H1 (cell line): ENCODE results near the gene PPAT.

ENCODE experiments used
- BRCA1 ChIP-seq: IDR thresholded peaks from 2 replicates; pipeline ENCODE4 v1.6.1; 2012; ENCODE audit warnings: low read depth, low read length, improper control_type of control experiment
- CBX5 ChIP-seq: fragments of 300-800, 300-1000 bp; sonication (generic); IDR thresholded peaks from 2 replicates; pipeline ENCODE4 v1.7.1; 2016; ENCODE audit warnings: antibody characterized with exemption, low read length, low read depth
- EZH2 ChIP-seq: fragments of 200-600 bp; sonication (generic); IDR thresholded peaks from 2 replicates; pipeline ENCODE4 v1.7.1; 2012; ENCODE audit warnings: low read depth, mild to moderate bottlenecking, moderate library complexity, low read length, inconsistent platforms; ENCODE audit not compliant: severe bottlenecking
- GTF2F1 ChIP-seq: IDR thresholded peaks from 2 replicates; pipeline ENCODE4 v1.6.1; 2012; ENCODE audit warnings: low read depth, low read length, improper control_type of control experiment, borderline replicate concordance
- POLR2A ChIP-seq, 2 experiments: IDR thresholded peaks; 1 replicate in 1 of 2; 2 replicates in 1 of 2; pipeline ENCODE4 v1.6.1; 2011; ENCODE audit warnings: low read depth in 2 of 2, low read length in 2 of 2, mild to moderate bottlenecking in 2 of 2; ENCODE audit errors: control extremely low read depth in 1 of 2
- POLR2AphosphoS5 ChIP-seq: IDR thresholded peaks from 2 replicates; pipeline ENCODE4 v1.6.1; 2011; ENCODE audit warnings: low read depth, low read length
- RAD21 ChIP-seq, 2 experiments: IDR thresholded peaks in 1 of 2; conservative IDR thresholded peaks in 1 of 2; 2 replicates each; pipeline ENCODE4 v1.6.1; 2011; ENCODE audit warnings: low read depth in 2 of 2, low read length in 2 of 2, improper control_type of control experiment in 1 of 2, inconsistent platforms in 1 of 2, mild to moderate bottlenecking in 1 of 2, moderate library complexity in 1 of 2
- SIX5 ChIP-seq: IDR thresholded peaks from 2 replicates; pipeline ENCODE4 v1.6.1; 2011; ENCODE audit warnings: mild to moderate bottlenecking, low read depth, low read length
- SUZ12 ChIP-seq: fragments of 200-600 bp; sonication (generic); IDR thresholded peaks from 2 replicates; pipeline ENCODE4 v1.6.1; 2012; ENCODE audit warnings: mild to moderate bottlenecking, inconsistent platforms, low read length, moderate library complexity, mixed read lengths
- TEAD4 ChIP-seq: IDR thresholded peaks from 2 replicates; pipeline ENCODE4 v1.6.1; 2012; ENCODE audit warnings: low read depth, low read length, inconsistent platforms, mixed read lengths
- TF ChIP-seq, protein P1 (sequence below), 3 experiments: IDR thresholded peaks; 1 replicate in 2 of 3; 2 replicates in 1 of 3; pipeline versions ENCODE4 v1.5.1 to v1.6.1; 2011; ENCODE audit warnings: low read length in 3 of 3, mild to moderate bottlenecking in 3 of 3, inconsistent platforms in 2 of 3, low read depth in 1 of 3, moderate library complexity in 1 of 3; ENCODE audit not compliant: insufficient read depth in 1 of 3; ENCODE audit errors: control extremely low read depth in 1 of 3
- TF ChIP-seq, protein P2 (sequence below): IDR thresholded peaks from 2 replicates; pipeline ENCODE4 v1.6.1; 2012; ENCODE audit warnings: inconsistent platforms

DNA sequence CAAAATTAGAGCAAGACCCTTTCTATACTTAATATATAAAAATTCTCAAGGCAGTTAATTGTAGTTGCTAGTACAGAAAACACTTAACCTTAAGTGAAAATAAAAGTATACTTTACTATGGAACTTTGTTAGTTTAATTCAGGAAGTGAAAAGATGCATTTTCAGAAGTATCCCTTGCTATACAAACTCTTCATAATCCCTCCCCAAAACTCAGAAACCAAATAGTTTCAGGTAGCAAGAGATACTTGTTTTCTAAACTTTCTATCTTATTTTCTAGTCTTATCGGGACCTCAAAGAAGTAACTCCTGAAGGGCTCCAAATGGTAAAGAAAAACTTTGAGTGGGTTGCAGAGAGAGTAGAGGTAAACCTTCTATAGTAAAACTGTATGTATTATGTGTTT is 14.9 kb upstream of the PPAT start:
- TF ChIP-seq, protein P1, sequence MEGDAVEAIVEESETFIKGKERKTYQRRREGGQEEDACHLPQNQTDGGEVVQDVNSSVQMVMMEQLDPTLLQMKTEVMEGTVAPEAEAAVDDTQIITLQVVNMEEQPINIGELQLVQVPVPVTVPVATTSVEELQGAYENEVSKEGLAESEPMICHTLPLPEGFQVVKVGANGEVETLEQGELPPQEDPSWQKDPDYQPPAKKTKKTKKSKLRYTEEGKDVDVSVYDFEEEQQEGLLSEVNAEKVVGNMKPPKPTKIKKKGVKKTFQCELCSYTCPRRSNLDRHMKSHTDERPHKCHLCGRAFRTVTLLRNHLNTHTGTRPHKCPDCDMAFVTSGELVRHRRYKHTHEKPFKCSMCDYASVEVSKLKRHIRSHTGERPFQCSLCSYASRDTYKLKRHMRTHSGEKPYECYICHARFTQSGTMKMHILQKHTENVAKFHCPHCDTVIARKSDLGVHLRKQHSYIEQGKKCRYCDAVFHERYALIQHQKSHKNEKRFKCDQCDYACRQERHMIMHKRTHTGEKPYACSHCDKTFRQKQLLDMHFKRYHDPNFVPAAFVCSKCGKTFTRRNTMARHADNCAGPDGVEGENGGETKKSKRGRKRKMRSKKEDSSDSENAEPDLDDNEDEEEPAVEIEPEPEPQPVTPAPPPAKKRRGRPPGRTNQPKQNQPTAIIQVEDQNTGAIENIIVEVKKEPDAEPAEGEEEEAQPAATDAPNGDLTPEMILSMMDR (IDR thresholded peaks at IDR 0.05; ENCODE audit: control extremely low read depth in 1 of 3, insufficient read depth in 1 of 3, low read depth in 1 of 3, low read length in 3 of 3) = no peak
- TF ChIP-seq POLR2AphosphoS5 (no peak), SIX5 (no peak), EZH2 (no peak), SUZ12 (no peak), POLR2A (IDR thresholded peaks at IDR 0.05; ENCODE audit: control extremely low read depth in 1 of 2, low read depth in 2 of 2, low read length in 2 of 2) (no peak), RAD21 (IDR thresholded peaks at IDR 0.05 in 1 of 2, conservative IDR thresholded peaks at IDR 0.05 in 1 of 2; ENCODE audit: low read depth in 2 of 2, low read length in 2 of 2) (no peak), CBX5 (no peak), TEAD4 (no peak), BRCA1 (no peak), GTF2F1 (no peak)
- TF ChIP-seq, protein P2, sequence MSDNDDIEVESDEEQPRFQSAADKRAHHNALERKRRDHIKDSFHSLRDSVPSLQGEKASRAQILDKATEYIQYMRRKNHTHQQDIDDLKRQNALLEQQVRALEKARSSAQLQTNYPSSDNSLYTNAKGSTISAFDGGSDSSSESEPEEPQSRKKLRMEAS = no peak
